LHCN-M2 (cell line): Measurements from ENCODE around the gene INKA1. TPM values are rescaled to one million over a fixed set of nuclear protein-coding genes. Genes with fewer than 3 reads are reported as not detected.
A peak's percentile ranks its signal among the peaks of the same experiment; 100 is the strongest.
"Not testable (repeated sequence)": the region's sequence is repeated elsewhere in the genome, so short reads cannot be mapped to it uniquely, and the experiment has no call there.

Source experiments
- DNase-seq: peaks from one replicate; pipeline ENCODE4 v3.0.0-alpha.2; 2012; ENCODE audit warnings: low read depth
- total RNA-seq: library from RNA; depleted of rRNA; stranded (reverse); fragments of >200 nt; gene quantifications from 2 replicates; pipeline ENCODE4 v1.2.3, GENCODE V29; 2014; rRNA removed

Gene INKA1
- total RNA-seq, 1 experiment from 2014 or later = 4.7 TPM

GRCh38 chr3:49807431-49808114 lies 4.5 kb downstream of the INKA1 start:
- DNase-seq = no peak

- DNase-seq = no peak
These were observed 9.9 kb downstream of the INKA1 start for GRCh38 chr3:49812916-49813496.

GRCh38 chr3:49813497-49814174 lies 10.6 kb downstream of the INKA1 start, which contains the start of gene UBA7:
UBA7 (minus strand) TSS chr3:49813953; CDS start chr3:49813787, 166 bp downstream.
- peak; percentile 63 for DNase-seq

- DNase-seq = not testable (repeated sequence)
These were observed 20.1 kb downstream of the INKA1 start for GRCh38 chr3:49823131-49823530.

- DNase-seq = no peak
These were observed 23.0 kb downstream of the INKA1 start for GRCh38 chr3:49826016-49826415.

GRCh38 chr3:49831341-49831740 lies 28.3 kb downstream of the INKA1 start:
- DNase-seq = no peak

GRCh38 chr3:49839193-49839809 lies 36.2 kb downstream of the INKA1 start:
- DNase-seq = peak; percentile 67

GRCh38 chr3:49840388-49840787 lies 37.3 kb downstream of the INKA1 start:
- no peak for DNase-seq

GRCh38 chr3:49841126-49841696 lies 38.1 kb downstream of the INKA1 start:
- no peak for DNase-seq

- DNase-seq = no peak
These were observed 38.7 kb downstream of the INKA1 start for GRCh38 chr3:49841806-49842205.

- no peak for DNase-seq
These were observed 39.9 kb downstream of the INKA1 start for GRCh38 chr3:49842843-49843517.

GRCh38 chr3:49844464-49845183 lies 41.6 kb downstream of the INKA1 start:
- DNase-seq = no peak

GRCh38 chr3:49845694-49846093 lies 42.6 kb downstream of the INKA1 start:
- DNase-seq = no peak

Other genes starting within 250 kb of the INKA1 start
- 0.13 and 0.17 TPM in 2 replicates for gene BSN, start 248.8 kb upstream of the INKA1 start, total RNA-seq
- 152 and 157 TPM in 2 replicates for gene APEH, start 128.9 kb upstream of the INKA1 start, total RNA-seq
- 7.5 and 7.7 TPM in 2 replicates for gene MST1, start 113.8 kb upstream of the INKA1 start, total RNA-seq
- gene RNF123, start 113.7 kb upstream of the INKA1 start, total RNA-seq = 19.6 and 21.2 TPM in 2 replicates
- gene AMIGO3, start 83.6 kb upstream of the INKA1 start, total RNA-seq = 1.9 and 2.3 TPM in 2 replicates
- gene GMPPB, start 79.3 kb upstream of the INKA1 start, total RNA-seq = 38.8 and 40.1 TPM in 2 replicates
- gene IP6K1, start 16.7 kb upstream of the INKA1 start, total RNA-seq = 22.1 and 26.6 TPM in 2 replicates
- not detected in 2 replicates for gene CDHR4, start 3.4 kb upstream of the INKA1 start, total RNA-seq
- gene UBA7, start 10.7 kb downstream of the INKA1 start, total RNA-seq = 21.8 and 26.2 TPM in 2 replicates
- 13.8 and 14.5 TPM in 2 replicates for gene TRAIP, start 53.3 kb downstream of the INKA1 start, total RNA-seq
- gene CAMKV, start 66.6 kb downstream of the INKA1 start, total RNA-seq = 0.06 TPM in 1 of 2 replicates, not detected in the other
- 0.26 TPM in 1 of 2 replicates, not detected in the other for gene MST1R, start 100.6 kb downstream of the INKA1 start, total RNA-seq
- gene MON1A, start 126.5 kb downstream of the INKA1 start, total RNA-seq = 16.8 and 20.5 TPM in 2 replicates
- 41.3 and 43.9 TPM in 2 replicates for gene RBM6, start 136.9 kb downstream of the INKA1 start, total RNA-seq